A673 (cell line): ENCODE data around the gene MRS2. TPM values are rescaled to one million over a fixed set of nuclear protein-coding genes. Genes with fewer than 3 reads are reported as not detected.

Experiments used
- BruUV-seq: library from RNA; stranded (reverse); fragments of 400-500 nt; replicated peaks from 2 replicates; lab custom pipeline; 2021; lab: Mats Ljungman, UMichigan
- CTCF ChIA-PET: fragments of 300-600 bp; sonication (Branson Sonifier 250); formaldehyde crosslinking; loops from one replicate; lab custom pipeline; 2022; ENCODE audit warnings: antibody characterized with exemption; lab: Charles Lee
- POLR2A ChIA-PET: fragments of 300-600 bp; sonication (Branson Sonifier 250); formaldehyde crosslinking; loops from one replicate; lab custom pipeline; 2022; ENCODE audit warnings: antibody characterized with exemption; ENCODE audit not compliant: low non-redundant PET; lab: Charles Lee
- DNase-seq: peaks from one replicate; pipeline ENCODE4 v3.0.0-alpha.2; 2015; ENCODE audit warnings: low spot score
- H3K27ac ChIP-seq: fragments of 200-600 bp; sonication (generic); 2 replicates; pipeline ENCODE4 v1.5.1; 2016; ENCODE audit warnings: mixed run types, low read depth, mild to moderate bottlenecking, mixed read lengths, antibody characterized with exemption, low read length; ENCODE audit not compliant: poor library complexity, severe bottlenecking
- H3K27me3 ChIP-seq: fragments of 200-600 bp; sonication (generic); replicated peaks from 2 replicates; pipeline ENCODE4 v1.6.1; 2017; ENCODE audit warnings: mixed run types, low read depth, mild to moderate bottlenecking, mixed read lengths, antibody characterized with exemption, low read length; ENCODE audit not compliant: insufficient read depth, poor library complexity
- H3K36me3 ChIP-seq: fragments of 200-600 bp; sonication (generic); 2 replicates; pipeline ENCODE4 v1.6.1; 2016; ENCODE audit warnings: mixed run types, mild to moderate bottlenecking, mixed read lengths, antibody characterized with exemption, low read length; ENCODE audit not compliant: insufficient read depth, poor library complexity, severe bottlenecking
- H3K4me1 ChIP-seq: fragments of 200-600 bp; sonication (generic); 2 replicates; pipeline ENCODE4 v1.6.1; 2017; ENCODE audit warnings: mixed run types, mild to moderate bottlenecking, mixed read lengths, antibody characterized with exemption, low read length; ENCODE audit not compliant: insufficient read depth, poor library complexity, severe bottlenecking
- H3K4me3 ChIP-seq: fragments of 200-600 bp; sonication (generic); 2 replicates; pipeline ENCODE4 v1.5.1; 2016; ENCODE audit warnings: low read depth, mixed run types, mild to moderate bottlenecking, mixed read lengths, low read length; ENCODE audit not compliant: poor library complexity, severe bottlenecking
- H3K9me3 ChIP-seq: fragments of 200-600 bp; sonication (generic); 2 replicates; pipeline ENCODE4 v1.6.1; 2016; ENCODE audit warnings: mixed run types, low read depth, mild to moderate bottlenecking, mixed read lengths, antibody characterized with exemption, low read length; ENCODE audit not compliant: poor library complexity, severe bottlenecking
- CTCF ChIP-seq: fragments of 300-800, 200-600 bp; sonication (generic); conservative IDR thresholded peaks from 2 replicates; pipeline ENCODE4 v1.5.1; 2017; ENCODE audit warnings: low read depth, mild to moderate bottlenecking, antibody characterized with exemption, low read length, moderate library complexity, mixed read lengths
- EZH2 ChIP-seq: fragments of 200-600 bp; sonication (generic); IDR thresholded peaks from 2 replicates; pipeline ENCODE4 v1.6.1; 2017; ENCODE audit warnings: borderline replicate concordance, low read depth, mild to moderate bottlenecking, mixed read lengths, antibody characterized with exemption, low read length; ENCODE audit not compliant: poor library complexity, severe bottlenecking
- intact Hi-C: fragments of 100-400 bp; cut with micrococcal nuclease; formaldehyde crosslinking; loops from one replicate; pipeline ENCODE4 v1.10.0; 2022; ENCODE audit not compliant: unreplicated experiment
- total RNA-seq: library from RNA; stranded (reverse); gene quantifications from 2 replicates; pipeline ENCODE4 v1.2.3, GENCODE V29; 2021

The MRS2 gene
- total RNA-seq, 1 experiment from 2014 or later: 46.6 TPM

DNA sequence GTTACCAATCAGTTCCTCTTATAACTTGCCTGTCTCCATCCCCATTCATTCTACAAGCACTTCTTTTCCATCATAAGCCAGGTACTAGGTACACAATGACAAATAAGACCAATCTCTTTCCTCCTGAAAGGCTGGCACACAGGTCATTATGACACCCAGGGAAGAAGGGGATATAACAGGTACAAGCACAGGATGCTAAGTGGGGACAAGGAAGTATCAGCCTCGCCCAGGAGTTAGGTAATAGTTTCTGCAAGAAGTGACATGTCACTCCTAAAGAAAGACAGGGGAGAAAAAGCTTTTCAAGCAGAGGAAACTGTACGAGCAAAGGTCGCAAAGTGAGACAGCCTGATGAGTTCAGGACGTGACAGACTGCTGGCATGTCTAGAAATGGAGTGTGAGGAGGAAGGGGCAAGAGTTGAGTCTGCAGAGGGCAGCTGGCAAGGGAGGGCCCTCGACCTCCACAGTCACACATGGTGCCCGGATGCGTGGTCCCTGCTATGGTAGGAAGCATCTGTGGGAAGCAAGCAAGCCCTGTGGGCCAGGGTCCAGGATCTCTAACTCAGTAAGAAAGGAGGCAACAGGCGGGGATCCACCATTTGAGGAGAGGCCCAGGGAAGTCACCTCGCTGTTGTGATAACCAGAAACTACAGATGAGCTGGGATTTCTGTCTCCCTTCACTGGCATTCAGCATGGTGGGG, 46.2 kb downstream of the MRS2 start:
- Histone ChIP-seq H3K4me1 (no peaks in the 10 kb centered on the region), H3K4me3 (no peak overlapping the region), H3K27me3 (no peaks in the 10 kb centered on the region), H3K36me3 (no peaks in the 10 kb centered on the region), H3K9me3 (no peaks in the 10 kb centered on the region), H3K27ac (no peak overlapping the region)
- POLR2A ChIA-PET: no interaction called here
- no TSS peak for BruUV-seq
- intact Hi-C loops: no loop called here
- CTCF ChIA-PET: no interaction called here
- no peak for DNase-seq
- TF ChIP-seq EZH2: no peak
- TF ChIP-seq CTCF: no peak

GRCh38 chr6:24451581-24452388, 49.0 kb downstream of the MRS2 start:
- intact Hi-C loops: no loop called here
- TF ChIP-seq CTCF (no peak), EZH2 (no peak)
- Histone ChIP-seq H3K9me3 (no peaks in the 10 kb centered on the region), H3K27me3 (no peaks in the 10 kb centered on the region), H3K27ac (no peak overlapping the region), H3K36me3 (no peaks in the 10 kb centered on the region), H3K4me3 (no peak overlapping the region), H3K4me1 (no peaks in the 10 kb centered on the region)
- no TSS peak for BruUV-seq
- ChIA-PET POLR2A (no interaction called here), CTCF (interaction anchor here (0.7 kb wide), 1 partner anchor 316 kb away, joined by 4 read pairs; no protein-coding TSS in a partner anchor)
- no peak for DNase-seq

DNA sequence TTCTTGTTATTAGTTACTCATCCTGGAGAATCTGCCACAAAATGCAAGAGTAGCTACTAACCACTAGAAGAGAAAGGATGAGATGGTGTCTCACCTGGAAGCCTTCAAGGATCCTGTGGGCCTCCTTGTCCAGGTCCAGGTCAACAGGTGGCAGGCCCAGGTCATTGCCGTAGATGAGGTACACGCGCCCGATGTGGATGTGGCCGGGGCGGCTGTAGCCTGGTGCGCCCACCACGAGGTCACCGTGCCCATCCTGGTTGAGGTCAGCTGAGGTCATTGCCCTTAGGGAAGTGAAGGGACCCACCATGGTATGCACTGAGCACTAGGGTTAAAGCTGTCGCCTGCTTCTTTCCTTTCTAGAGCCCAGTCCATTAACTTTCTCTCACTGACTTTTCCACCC, 51.2 kb downstream of the MRS2 start:
- Histone ChIP-seq H3K9me3 (no peaks in the 10 kb centered on the region), H3K4me3 (no peak overlapping the region), H3K36me3 (no peaks in the 10 kb centered on the region), H3K27me3 (no peaks in the 10 kb centered on the region), H3K4me1 (no peaks in the 10 kb centered on the region), H3K27ac (no peak overlapping the region)
- DNase-seq: no peak
- intact Hi-C loops: no loop called here
- POLR2A ChIA-PET: interaction anchor here (0.5 kb wide), 1 partner anchor 36 kb away, joined by 3 read pairs; no protein-coding TSS in a partner anchor
- TF ChIP-seq CTCF (no peak), EZH2 (no peak)
- CTCF ChIA-PET: no interaction called here
- no TSS peak for BruUV-seq
